Cerebellar cortex (tissue), 1 donor: ENCODE results near the gene SLC13A4.
"Not testable (repeated sequence)": the region's sequence is repeated elsewhere in the genome, so short reads cannot be mapped to it uniquely, and the experiment has no call there.

ENCODE experiments used
- DNase-seq: peaks from one replicate; pipeline ENCODE4 v3.0.0-alpha.2; 2015; ENCODE audit warnings: low spot score

The SLC13A4 gene

DNA sequence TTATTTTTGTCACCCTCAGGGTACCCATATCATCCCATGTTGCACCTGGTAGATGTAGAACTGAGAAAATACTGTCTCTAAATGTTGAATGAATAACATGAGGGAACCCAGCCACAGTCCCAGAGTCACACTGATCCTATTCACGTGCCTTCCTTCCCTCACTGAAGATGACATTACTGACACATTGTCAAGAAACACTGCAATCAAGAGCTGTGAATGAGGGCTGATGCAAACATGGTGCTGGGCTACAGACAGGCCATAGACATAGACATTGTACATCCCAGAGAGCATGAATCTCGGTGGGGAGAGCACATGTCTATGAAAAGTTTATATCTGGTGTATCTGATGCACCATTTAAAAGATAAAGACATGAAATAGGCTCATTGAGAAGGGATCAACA lies 9.8 kb downstream of the SLC13A4 start:
- no peak for DNase-seq

DNA sequence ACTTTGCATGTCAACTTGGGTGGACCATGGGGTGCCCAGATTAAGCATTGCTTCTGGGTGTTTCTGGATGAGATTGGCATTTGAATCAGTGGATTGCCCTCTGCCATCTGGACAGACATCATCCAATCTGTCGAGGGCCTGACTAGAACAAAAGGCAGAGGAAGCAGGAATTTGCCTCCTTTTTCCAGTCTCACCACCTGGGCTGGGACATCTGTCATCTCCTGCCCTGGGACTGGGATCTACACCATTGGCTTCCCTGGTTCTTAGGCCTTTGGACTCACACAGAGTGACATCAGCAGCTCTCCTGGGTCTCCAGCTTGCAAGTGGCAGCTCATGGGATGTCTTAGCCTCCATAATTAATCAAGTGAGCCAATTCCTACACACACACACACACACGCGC lies 10.3 kb downstream of the SLC13A4 start:
- DNase-seq: peak; percentile 91

DNA sequence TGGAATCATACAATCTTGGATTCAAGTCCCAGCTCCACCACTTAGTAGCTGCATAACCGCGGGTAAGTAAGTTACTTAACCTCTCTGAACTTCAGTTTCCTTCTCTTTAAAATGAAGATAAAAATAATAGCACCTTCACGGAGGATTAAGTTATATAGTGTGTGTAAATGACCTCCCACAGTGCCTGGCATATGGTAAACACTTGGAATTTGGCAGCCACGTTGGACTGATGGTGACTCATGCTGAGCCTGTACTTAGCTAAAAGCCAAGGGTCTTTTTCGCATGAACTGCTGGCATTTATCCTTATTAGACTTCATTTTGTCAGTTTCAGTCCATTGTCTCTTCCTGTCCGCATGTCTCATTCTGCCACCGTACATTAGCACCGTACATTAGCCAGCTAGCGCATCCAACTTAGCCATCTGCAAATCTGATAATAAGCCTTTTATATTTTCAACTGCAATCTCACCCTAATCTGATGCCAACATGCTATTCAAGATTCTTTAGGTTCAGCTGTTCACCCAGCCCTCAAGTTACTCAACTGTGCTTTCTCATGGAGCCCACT lies 11.2 kb downstream of the SLC13A4 start:
- peak; percentile 97 for DNase-seq

DNA sequence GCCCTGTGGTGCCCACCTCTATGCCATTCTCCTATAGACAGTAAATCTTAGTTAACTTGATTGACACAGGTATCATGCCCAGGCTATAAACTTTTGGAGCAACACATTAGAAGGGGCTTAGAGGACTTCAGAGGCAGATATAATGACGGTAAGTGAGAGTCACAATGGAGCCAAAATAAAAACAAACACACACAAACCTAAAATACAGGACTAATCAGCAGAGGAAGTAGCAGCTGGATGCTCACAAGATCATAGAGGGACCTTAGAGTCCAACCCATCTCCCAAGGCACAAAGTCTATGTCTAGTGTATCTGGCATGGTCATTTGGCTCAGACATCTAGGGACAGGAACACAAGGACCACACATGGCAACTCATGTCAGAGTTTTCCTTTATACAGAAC lies 12.3 kb downstream of the SLC13A4 start:
- DNase-seq: no peak

DNA sequence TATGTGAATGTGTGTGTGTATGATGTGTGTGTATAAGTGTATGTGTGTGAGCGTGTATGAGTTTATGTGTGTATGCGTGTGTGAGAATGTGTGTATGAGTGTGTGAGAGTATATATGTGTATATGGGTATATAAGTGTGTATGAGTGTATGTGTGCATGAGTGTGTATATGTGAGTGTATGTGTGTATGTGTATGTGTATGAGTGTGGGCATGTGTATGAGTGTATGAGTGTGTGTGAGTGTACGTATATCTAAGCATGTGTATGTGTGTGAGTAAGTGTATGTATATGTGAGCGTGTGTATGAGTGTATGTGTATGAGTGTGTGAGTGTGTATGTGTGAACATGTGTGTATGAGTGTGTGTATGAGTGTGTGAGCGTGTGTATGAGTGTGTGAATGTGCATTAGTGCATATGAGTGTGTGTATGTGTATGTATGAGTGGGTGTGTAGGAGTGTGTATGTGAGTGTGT lies 12.9 kb downstream of the SLC13A4 start:
- no peak for DNase-seq

DNA sequence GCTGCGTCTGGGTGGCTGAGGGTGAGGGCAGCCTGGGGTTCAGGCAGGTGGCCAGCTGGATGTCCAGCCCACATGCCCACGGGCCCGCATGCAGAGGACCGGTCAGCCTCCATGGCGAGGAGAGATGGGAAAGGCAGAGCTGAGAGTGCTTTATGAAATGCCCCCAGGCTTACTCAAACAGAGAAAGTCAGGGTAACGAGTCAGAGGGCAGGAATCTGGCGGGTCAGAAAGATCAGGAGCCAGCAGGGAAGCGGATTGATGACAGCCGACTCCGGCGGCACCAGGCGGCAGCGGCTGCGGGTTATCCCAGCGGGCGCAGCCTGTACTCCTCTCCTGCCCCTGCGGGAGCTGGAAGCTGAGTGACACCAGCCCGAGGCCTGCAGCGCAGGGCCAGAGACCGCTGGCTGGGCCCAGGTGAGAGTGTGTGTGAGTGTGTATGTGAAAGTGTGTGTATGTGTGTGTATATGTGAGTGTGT lies 13.4 kb downstream of the SLC13A4 start:
- peak; percentile 22 for DNase-seq

DNA sequence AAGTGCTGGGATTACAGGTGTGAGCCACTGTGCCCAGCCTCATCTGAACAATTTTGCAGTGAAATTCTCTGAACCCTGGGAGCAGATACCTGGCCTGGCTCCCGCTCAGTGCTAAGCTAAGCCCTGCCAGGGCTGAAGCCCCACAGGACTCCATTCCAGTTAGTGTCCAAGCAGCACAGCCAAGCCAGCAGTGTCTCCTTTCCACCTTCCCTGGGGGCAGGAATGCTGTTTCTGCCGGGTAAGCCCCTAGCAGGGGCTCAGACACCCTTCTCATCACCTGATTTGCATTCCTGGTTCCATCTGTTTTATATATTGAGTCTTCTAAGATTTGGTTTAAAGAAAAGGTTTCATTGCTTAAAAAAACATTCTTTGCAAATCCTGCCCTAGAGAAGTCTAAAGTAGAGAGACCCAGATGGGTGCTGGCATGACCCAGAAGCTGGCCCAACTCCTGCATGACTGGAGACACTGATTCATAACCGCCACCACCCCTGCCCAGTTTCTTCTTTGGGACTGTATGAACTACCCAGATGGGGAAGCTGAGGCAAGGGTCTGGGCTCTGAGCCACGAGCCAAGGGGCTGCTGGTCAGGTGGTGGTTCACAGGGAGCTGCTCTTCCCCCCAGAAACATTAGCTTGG lies 14.0 kb downstream of the SLC13A4 start:
- no peak for DNase-seq

DNA sequence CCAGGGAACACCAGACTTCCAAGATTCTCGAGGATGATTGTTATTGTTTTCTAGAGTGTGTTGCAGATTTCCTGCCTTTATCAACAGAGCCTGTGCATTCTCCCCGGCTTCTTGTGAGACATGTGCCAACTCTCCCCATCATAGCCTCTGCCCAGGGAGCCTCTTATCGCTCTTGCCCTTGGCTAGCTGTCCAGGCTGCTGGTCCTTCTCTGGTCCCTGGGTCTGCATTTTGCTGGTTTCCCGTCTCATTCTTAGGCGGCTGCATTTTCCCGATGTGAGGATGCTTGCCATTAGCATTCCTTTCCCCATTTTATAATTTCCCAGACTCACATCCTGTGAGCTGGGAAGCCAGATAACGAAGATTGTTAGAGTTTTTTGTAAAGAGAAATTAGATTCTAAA lies 15.2 kb downstream of the SLC13A4 start:
- no peak for DNase-seq

DNA sequence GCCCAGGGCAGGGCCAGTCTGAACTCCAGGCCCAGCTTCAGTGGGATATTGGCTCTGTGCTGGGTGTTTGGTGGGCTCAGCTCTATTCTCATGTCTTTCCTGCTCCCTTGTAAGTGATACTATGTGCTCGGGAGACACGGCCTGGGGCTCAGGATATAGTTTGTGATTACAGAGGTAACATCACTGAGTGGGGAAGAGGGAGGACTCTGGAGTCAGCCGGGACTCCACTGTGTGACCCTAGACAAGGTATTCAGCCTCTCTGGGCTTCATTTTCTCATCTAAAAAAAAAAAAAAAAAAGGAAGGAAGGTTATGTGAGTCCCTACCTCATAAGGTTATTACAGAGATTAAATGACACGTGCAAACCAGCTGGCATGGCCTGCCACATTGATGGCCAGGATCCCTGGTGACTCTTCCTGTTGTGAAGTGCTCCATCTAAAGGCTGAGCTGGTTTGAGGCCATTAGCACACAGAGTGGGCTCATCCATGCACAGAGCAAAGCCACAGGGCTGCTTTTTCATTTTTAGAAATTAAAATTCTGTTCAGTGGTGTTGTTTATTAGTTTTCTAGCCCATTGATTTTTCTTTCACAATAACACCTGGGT lies 15.7 kb downstream of the SLC13A4 start:
- peak; percentile 28 for DNase-seq

DNA sequence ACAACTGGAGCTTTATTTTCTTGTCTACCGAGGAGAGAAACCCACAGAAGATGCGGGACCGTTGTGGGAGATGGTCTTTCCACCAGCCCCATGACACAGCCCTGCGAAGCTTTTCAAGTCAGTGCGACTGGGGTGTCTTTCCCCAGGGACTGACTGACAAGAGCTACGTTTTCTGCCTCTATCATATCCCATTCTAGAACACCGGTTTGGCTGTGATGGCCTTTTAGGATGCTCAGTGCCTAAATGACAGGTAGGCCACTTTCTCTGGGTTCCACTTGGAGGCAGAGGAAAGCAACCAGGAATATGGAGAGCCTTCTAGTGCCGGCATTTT lies 16.9 kb downstream of the SLC13A4 start:
- DNase-seq: no peak

DNA sequence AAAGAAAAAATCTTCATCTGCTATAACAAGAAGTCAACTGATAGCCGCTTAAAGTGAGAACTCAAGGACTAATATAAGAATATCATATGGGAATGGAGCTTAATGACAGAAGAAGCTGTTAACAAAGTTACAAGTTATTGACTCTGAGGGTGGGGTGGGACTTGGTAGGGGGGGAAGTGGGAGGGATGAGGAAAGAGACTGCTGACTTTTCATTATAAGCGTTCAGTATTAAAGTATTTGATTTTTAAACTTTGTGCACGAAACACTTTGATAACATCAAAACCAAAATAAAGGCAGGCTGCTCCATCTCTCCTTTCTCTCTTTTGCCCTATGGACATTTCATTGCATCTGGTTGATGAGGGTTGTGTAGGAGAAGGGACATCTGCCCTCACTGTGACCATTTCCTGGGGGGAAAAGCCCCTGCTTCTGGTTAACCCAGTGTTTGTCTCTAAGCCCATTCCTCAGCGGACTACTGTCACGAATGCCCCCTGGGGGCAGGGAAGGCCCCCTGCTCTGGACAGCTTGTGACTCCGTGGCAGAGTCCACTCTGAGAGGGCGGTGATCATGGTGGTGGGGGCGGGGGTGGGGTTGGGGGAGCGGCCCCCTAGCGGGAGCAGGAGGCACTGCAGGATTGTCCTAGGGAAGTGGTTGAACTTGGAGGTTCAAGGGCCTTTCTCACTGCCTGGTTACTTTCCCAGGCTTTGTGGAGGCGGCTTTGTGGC lies 17.4 kb downstream of the SLC13A4 start:
- no peak for DNase-seq

DNA sequence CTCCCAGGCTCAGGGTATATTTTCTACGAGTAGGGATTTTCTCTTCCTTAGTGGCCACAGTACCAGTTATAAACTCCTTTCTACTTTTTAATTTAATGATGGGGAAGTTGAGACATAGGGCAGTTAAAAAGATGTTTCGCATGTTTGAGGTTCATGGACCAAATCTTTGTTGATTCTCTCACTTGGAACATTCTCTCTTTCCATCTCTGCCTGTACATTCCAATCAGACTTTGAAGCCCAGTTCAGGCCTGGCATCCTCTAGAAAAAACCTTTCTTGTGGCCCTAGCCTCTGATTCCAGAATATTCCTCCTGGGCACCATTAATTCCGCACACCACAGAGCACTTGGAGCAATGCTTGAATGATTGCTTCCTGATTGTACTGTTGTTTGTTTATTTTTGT lies 18.5 kb downstream of the SLC13A4 start:
- DNase-seq: no peak

DNA sequence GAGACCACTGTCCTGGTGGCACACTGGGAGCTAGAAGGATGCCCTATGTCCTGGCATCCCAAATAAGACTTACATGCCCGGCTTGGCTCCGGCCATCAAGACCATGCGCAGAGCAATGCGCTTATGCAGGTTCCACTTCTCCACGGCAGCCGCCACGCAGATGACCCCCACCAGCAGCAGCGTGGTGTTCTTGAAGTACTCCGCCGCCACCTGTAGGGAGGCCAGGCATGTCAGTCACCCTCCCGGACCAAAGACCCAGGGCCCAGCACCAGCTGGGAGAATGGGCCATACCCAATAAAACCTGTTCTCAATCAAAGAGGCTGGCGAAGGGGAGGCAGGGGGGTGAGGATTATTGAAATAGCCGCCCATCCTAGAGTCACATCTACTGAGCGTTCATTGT lies 19.9 kb downstream of the SLC13A4 start:
- no peak for DNase-seq

DNA sequence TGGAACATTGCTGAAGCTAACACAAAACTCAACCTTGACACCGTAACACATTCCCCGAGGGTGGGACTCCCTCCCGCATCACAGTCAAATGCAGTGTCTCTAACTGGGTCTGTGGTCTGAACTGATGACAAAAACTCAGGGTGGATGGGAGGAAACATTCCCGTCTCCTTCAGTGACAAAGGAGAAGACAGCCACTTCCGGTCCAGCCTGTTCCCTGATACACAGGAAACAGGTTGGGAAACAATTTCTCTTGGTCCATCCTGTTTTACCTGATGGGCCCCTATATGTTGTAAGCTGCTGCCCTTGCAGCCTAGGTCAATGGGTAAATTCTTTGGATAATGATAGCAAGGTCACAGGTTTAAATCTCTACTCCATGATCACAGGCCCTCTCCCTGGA lies 20.4 kb downstream of the SLC13A4 start:
- no peak for DNase-seq

DNA sequence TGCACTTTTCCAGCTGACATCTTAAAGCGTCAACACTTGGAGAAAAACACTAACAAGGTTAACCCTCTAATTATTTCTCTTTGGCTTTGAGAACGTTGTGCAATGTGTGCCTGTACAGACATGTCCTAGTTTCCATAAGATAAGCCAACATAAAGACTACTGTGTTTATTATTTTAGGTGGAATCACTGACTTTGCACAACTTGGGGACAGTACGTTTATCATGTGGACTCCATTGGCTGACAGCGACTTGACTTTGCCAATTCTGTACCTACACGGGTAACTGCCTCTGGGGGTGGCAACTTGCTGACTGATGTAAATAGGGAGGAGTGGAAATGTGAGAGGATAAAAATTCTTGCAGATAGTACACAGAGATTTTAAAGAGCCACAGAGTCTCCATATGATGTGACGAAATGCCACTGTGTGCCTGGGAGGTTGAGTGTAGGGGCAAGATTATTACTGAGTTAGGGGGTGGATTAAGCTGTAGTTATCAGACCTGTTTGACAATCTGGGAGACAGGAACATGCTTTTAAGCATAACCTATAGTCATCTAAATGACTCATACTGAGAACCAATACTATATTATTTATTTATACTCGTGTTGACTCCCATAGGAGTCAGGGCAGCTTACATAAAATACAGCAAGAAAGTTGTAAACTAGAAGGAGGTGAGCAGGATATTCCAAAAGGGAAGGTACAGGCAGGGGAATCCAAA lies 21.0 kb downstream of the SLC13A4 start:
- no peak for DNase-seq

DNA sequence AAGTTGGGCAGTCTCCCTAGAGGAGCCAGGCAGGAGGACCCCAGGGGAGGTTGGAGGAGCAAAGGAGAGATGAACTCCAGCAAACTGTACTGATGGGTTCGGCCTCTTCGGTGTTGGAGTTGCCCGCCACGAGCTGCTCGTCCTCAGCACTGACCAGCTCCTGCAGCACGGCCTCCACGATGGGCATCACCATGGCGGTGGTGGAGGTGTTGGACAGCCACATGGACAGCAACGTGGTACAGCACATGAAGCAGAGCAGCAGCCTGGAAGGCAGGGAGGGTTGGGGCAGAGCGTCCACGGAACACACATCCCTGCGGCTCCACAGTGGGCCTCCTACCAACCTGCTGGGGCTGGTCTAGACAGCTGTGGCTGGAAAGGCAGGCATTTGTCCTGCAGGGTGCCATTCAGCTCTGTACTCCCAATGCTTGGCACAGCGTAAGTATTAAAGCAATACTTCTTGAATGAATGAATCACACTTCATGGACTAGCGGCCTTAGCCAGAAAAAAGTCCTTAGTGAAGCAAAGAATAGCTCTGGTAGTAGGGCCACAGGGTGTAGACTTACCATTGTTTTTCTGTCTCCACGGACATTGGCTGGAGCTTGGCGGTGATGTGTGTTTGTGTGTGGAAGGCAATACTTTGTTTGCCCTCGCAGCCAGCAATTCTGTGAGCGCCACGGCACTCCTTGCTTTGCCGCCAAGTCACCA lies 21.8 kb downstream of the SLC13A4 start:
- DNase-seq: no peak

DNA sequence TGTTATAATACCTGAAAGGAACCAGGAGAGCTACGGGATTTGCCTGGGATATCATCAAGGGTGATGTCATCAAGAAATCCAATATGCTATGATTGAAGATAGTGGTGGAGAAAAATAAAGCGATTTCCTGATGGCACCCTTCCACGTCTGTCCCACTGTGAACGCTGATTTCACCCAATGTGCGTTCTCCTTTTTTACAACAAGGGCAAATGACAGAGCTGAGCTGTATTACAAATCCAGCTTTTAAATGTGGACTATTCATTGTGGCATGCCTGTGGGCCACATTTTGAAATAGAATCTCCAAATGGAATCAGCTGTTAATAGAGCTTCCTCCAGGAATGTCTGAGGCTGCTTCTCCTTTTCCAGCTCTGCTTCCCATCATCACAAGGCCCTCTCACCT lies 23.3 kb downstream of the SLC13A4 start:
- no peak for DNase-seq

DNA sequence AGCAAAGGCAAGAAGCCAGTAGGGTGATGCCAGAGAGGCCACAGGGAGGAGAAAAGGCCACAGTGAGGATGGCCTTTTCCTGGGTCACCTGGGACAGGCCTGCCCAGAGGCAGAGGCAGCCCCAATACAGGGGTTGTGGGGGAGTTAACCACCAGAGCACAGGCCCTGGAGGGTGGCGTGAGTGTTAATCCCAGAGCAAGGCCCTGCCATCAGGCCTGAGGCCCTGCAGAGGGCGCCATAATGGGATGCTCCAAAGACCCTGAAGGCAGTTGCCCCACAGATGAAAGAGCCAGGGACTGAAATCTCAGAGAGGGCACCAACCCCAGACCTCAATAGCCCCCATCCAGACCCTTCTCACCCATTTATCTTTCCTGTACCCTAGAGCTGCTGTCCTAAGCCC lies 23.9 kb downstream of the SLC13A4 start:
- no peak for DNase-seq

DNA sequence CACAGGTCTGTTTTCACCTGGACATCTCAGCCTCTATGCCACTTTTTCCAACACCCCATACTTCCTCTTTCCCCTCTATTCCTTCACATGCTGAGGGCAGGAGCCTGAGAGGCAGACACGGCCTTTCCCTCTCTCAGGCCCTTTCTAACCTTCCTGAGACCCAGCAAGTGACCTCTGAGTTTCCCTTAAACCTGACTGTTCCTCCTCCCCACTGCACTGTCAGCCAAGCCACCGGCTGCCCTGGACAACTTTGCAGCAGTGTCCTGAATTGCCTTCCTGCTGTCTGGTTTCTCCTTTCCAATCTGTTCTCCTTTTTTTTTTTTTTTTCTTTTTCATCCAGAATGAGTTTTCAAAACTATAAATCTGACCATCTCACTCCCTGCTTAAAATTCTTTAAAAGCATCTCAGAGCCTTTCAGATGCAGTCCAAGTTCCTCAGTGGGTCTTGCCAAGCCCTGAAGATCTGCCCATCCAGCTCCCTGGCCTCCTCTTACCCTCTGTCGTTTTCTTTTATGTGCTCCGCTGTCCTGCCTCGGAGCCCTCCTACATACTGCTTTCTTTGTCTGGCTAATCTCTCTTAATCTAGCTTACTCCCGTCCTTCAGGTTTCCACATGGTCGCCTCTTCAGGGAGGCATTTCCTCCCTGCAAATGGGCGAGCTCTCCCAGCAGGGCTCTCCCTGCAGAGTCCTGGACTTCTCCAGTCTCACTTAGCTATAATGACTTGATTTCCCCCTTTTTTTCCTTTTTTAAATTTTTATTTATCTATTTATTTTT lies 30.5 kb downstream of the SLC13A4 start:
- no peak for DNase-seq

DNA sequence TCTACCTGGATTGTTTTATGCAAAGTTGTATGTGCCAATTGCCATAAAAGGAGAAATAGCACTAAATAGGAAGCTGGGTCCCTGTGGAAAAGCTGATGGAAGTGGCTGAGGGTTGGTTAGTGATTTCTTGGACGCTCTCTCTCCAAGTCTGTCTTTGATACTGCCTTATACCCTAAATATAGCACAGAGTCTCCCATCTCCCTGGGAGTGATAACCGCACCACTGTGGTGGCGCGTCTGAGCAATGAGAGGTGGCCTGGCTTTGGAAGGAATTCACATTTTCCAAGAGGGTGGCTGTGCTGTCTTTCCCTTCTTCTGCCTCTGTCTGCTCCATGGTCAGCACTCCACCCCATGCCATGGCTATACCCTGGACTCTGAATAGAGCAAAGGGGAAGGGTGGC lies 34.4 kb downstream of the SLC13A4 start:
- DNase-seq: no peak

DNA sequence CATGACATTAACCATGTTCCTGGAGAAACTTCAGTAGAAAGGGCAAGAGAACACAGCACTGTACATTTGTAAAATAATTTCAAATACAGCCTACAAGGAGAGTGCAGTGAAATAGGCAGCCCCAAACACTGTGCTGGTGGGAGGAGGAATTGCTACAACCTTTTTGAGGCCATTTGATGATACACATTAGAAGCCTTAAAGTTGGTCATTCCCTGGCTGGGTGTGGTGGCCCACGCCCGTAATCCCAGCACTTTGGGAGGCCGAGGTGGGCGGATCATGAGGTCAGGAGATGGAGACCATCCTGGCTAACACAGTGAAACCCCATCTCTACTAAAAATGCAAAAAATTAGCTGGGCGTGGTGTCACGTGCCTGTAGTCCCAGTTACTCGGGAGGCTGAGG lies 35.4 kb downstream of the SLC13A4 start:
- DNase-seq: not testable (repeated sequence)
